HCT116 (cell line): ENCODE data around the gene RAB4A. TPM values are rescaled to one million over a fixed set of nuclear protein-coding genes. Genes with fewer than 3 reads are reported as not detected.
A peak's percentile ranks its signal among the peaks of the same experiment; 100 is the strongest.

Experiments
- ATAC-seq: fragments of 200-7000 bp; cut with Tn5 transposase; 2 replicates; pipeline ENCODE4 v1.9.1; 2020; ENCODE audit warnings: mild to moderate bottlenecking, moderate library complexity
- BruUV-seq: library from RNA; stranded (reverse); fragments of 400-500 nt; replicated peaks from 2 replicates; lab custom pipeline; 2021; lab: Mats Ljungman, UMichigan
- CTCF ChIA-PET: fragments of 300-600 bp; sonication (Branson Sonifier 250); formaldehyde crosslinking; loops from one replicate; lab custom pipeline; 2021; ENCODE audit warnings: antibody characterized with exemption; lab: Charles Lee
- POLR2A ChIA-PET: fragments of 300-600, 350-600 bp; sonication (Branson Sonifier 250); formaldehyde crosslinking; loops from one replicate; lab custom pipeline; 2021; ENCODE audit warnings: antibody characterized with exemption; lab: Charles Lee
- RAD21 ChIA-PET, 2 experiments: fragments of 300-600 bp; sonication (Branson Sonifier 250); formaldehyde crosslinking; loops; one replicate each; lab custom pipeline; 2023; ENCODE audit warnings: low total read pairs in 2 of 2; ENCODE audit not compliant: uncharacterized antibody in 2 of 2, unreplicated experiment in 2 of 2, low non-redundant PET in 1 of 2; lab: Charles Lee
- DNase-seq: peaks from one replicate; pipeline ENCODE4 v3.0.0-alpha.2; 2010; ENCODE audit warnings: low read depth, low spot score
- H2AFZ ChIP-seq: fragments of 200-600 bp; shearing (Covaris generic), sonication (generic); 2 replicates; pipeline ENCODE4 v1.6.1; 2017; ENCODE audit warnings: low read depth, mixed run types, mixed read lengths, antibody characterized with exemption, low read length; ENCODE audit not compliant: poor library complexity, severe bottlenecking
- H3K27ac ChIP-seq: 2 replicates; pipeline ENCODE4 v1.5.1; 2012; ENCODE audit warnings: low read depth, low read length
- H3K27me3 ChIP-seq: fragments of 200-600 bp; sonication (generic); 2 replicates; pipeline ENCODE4 v1.6.1; 2016; ENCODE audit warnings: mixed run types, low read length, mixed read lengths; ENCODE audit not compliant: insufficient read depth
- H3K36me3 ChIP-seq, 2 experiments: fragments of 200-500 bp in 1 of 2; fragments of 200-600 bp in 1 of 2; sonication (Bioruptor generic) in 1 of 2; sonication (generic) in 1 of 2; 2 replicates each; pipeline versions ENCODE4 v1.5.1 to v1.6.1; 2014 to 2016; ENCODE audit warnings: low read length in 2 of 2, inconsistent platforms in 1 of 2, mixed read lengths in 1 of 2, mixed run types in 1 of 2; ENCODE audit not compliant: insufficient read depth in 2 of 2, control insufficient read depth in 1 of 2
- H3K4me1 ChIP-seq, 2 experiments: fragments of 200-600 bp in 1 of 2; sonication (generic) in 1 of 2; 2 replicates each; pipeline versions ENCODE4 v1.5.1 to v1.6.1; 2012 to 2017; ENCODE audit warnings: low read length in 2 of 2, inconsistent platforms in 1 of 2, mild to moderate bottlenecking in 1 of 2, mixed read lengths in 1 of 2, mixed run types in 1 of 2, moderate library complexity in 1 of 2; ENCODE audit not compliant: insufficient read depth in 2 of 2, control insufficient read depth in 1 of 2
- H3K4me2 ChIP-seq: fragments of 200-600 bp; sonication (generic); 2 replicates; pipeline ENCODE4 v1.6.1; 2017; ENCODE audit warnings: mixed run types, low read length, mixed read lengths
- H3K4me3 ChIP-seq, 2 experiments: fragments of 200-600 bp in 1 of 2; sonication (generic) in 1 of 2; replicated peaks in 1 of 2; 2 replicates each; pipeline ENCODE4 v1.5.1; 2011 to 2016; ENCODE audit warnings: low read length in 2 of 2, control low read depth in 1 of 2, low read depth in 1 of 2, mild to moderate bottlenecking in 1 of 2, mixed read lengths in 1 of 2, mixed run types in 1 of 2
- H3K79me2 ChIP-seq: fragments of 200-600 bp; sonication (generic); 2 replicates; pipeline ENCODE4 v1.6.1; 2017; ENCODE audit warnings: mild to moderate bottlenecking, mixed run types, low read length, moderate library complexity, mixed read lengths; ENCODE audit not compliant: insufficient read depth
- H3K9ac ChIP-seq: fragments of 200-600 bp; sonication (generic); 2 replicates; pipeline ENCODE4 v1.6.1; 2016; ENCODE audit warnings: low read length, mixed read lengths
- H3K9me2 ChIP-seq: fragments of 200-600 bp; sonication (generic), shearing (Covaris generic); 2 replicates; pipeline ENCODE4 v1.6.1; 2017; ENCODE audit warnings: mixed run types, mild to moderate bottlenecking, moderate library complexity; ENCODE audit not compliant: insufficient read depth
- H3K9me3 ChIP-seq, 2 experiments: fragments of 200-500 bp in 1 of 2; fragments of 200-600 bp in 1 of 2; sonication (Bioruptor generic) in 1 of 2; sonication (generic) in 1 of 2; 2 replicates each; pipeline ENCODE4 v1.6.1; 2014 to 2017; ENCODE audit warnings: low read length in 2 of 2, mixed read lengths in 2 of 2, inconsistent platforms in 1 of 2, low read depth in 1 of 2, mild to moderate bottlenecking in 1 of 2, mixed run types in 1 of 2, moderate library complexity in 1 of 2; ENCODE audit not compliant: control insufficient read depth in 1 of 2, insufficient read depth in 1 of 2
- H4K20me1 ChIP-seq: fragments of 200-600 bp; sonication (generic), shearing (Covaris generic); 2 replicates; pipeline ENCODE4 v1.6.1; 2017; ENCODE audit warnings: mixed run types, mild to moderate bottlenecking, moderate library complexity; ENCODE audit not compliant: insufficient read depth
- CBX3 ChIP-seq: IDR thresholded peaks from 2 replicates; pipeline ENCODE4 v1.6.1; 2012; ENCODE audit warnings: low read depth
- CEBPB ChIP-seq: IDR thresholded peaks from 2 replicates; pipeline ENCODE4 v1.6.1; 2012; ENCODE audit warnings: low read depth
- ELF1 ChIP-seq: IDR thresholded peaks from 2 replicates; pipeline ENCODE4 v1.6.1; 2012; ENCODE audit warnings: low read depth, borderline replicate concordance
- EZH2 ChIP-seq: fragments of 200-600 bp; sonication (generic); IDR thresholded peaks from 2 replicates; pipeline ENCODE4 v1.6.1; 2017; ENCODE audit warnings: antibody characterized with exemption, mixed run types
- JUND ChIP-seq: IDR thresholded peaks from 2 replicates; pipeline ENCODE4 v1.6.1; 2012
- POLR2AphosphoS5 ChIP-seq: IDR thresholded peaks from 2 replicates; pipeline ENCODE4 v1.6.1; 2011; ENCODE audit warnings: mild to moderate bottlenecking, low read depth, low read length, moderate library complexity
- SP1 ChIP-seq: IDR thresholded peaks from 2 replicates; pipeline ENCODE4 v1.6.1; 2012; ENCODE audit warnings: low read depth
- TCF7L2 ChIP-seq: IDR thresholded peaks from 2 replicates; pipeline ENCODE4 v1.7.0; 2011; ENCODE audit warnings: borderline replicate concordance, inconsistent platforms; ENCODE audit not compliant: insufficient read depth, insufficient read length; ENCODE audit errors: extremely low read depth
- YY1 ChIP-seq: IDR thresholded peaks from 2 replicates; pipeline ENCODE4 v1.6.1; 2011; ENCODE audit warnings: low read length, low read depth, moderate library complexity, mild to moderate bottlenecking; ENCODE audit not compliant: insufficient replicate concordance; ENCODE audit errors: extremely low read depth
- ZFX ChIP-seq: fragments of 450-650 bp; IDR thresholded peaks from 2 replicates; pipeline ENCODE4 v1.6.1; 2017
- intact Hi-C: fragments of 100-400 bp; cut with micrococcal nuclease; formaldehyde crosslinking; loops from 2 replicates; pipeline ENCODE4 v1.10.0; 2022
- total RNA-seq: library from RNA; stranded (reverse); gene quantifications from one replicate; pipeline ENCODE4 v1.2.1, GENCODE V29; 2021; ENCODE audit not compliant: unreplicated experiment
- TF ChIP-seq, protein P1 (sequence below): IDR thresholded peaks from 2 replicates; pipeline ENCODE4 v1.6.1; 2011; ENCODE audit warnings: mild to moderate bottlenecking, low read length, moderate library complexity; ENCODE audit not compliant: insufficient replicate concordance; ENCODE audit errors: extremely low read depth

RAB4A gene
- total RNA-seq, 1 experiment from 2014 or later = 101 TPM

DNA sequence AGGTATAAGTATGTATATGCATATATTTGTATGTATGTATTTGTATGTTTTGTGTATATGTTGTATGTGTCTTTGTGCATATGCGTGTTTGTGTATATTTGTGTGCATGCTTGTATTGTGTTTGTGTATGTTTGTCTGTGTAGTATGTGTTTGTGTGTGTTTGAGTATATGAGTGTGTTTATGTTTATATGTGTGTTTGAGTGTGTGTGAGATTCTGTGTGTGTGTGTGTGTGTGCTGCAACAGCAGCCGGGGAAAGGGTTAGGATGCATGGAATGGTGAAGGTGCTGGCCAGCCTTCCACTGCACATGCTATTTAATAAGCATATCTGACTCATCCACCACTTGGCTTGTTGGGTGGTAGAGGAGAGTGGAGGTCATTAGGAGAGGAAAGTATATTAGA is 46.6 kb upstream of the RAB4A start:
- intact Hi-C loops = loop anchor here (10.0 kb wide), 1 partner anchor 390 kb away; no protein-coding TSS in a partner anchor

GRCh38 chr1:229225331-229225782 is 45.6 kb upstream of the RAB4A start:
- H3K4me2 ChIP-seq = peak overlapping the region; percentile 31; the same call in 1 of the 2 replicates
- H3K79me2 ChIP-seq = no peaks in the 10 kb centered on the region
- no peaks in the 10 kb centered on the region for H3K9me2 ChIP-seq
- no peaks in the 10 kb centered on the region for H3K9me3 ChIP-seq
- intact Hi-C loops = loop anchor here (10.0 kb wide), 1 partner anchor 391 kb away; no protein-coding TSS in a partner anchor
- no peak overlapping the region for H3K4me3 ChIP-seq
- H3K4me1 ChIP-seq = peaks cover 62 to 79% of the 10 kb centered on the region in 2 experiments
- peak overlapping the region; percentile 10; the same call in 1 of the 2 replicates for H3K27ac ChIP-seq
- DNase-seq (no peak), ATAC-seq (peak; percentile 60)
- no peaks in the 10 kb centered on the region for H3K27me3 ChIP-seq
- no peak overlapping the region for H2AFZ ChIP-seq
- no peaks in the 10 kb centered on the region for H4K20me1 ChIP-seq
- TF ChIP-seq CEBPB (no peak), TCF7L2 (peak; percentile 42), POLR2AphosphoS5 (no peak), YY1 (no peak), ELF1 (no peak), ZFX (no peak)
- TF ChIP-seq, protein P1, sequence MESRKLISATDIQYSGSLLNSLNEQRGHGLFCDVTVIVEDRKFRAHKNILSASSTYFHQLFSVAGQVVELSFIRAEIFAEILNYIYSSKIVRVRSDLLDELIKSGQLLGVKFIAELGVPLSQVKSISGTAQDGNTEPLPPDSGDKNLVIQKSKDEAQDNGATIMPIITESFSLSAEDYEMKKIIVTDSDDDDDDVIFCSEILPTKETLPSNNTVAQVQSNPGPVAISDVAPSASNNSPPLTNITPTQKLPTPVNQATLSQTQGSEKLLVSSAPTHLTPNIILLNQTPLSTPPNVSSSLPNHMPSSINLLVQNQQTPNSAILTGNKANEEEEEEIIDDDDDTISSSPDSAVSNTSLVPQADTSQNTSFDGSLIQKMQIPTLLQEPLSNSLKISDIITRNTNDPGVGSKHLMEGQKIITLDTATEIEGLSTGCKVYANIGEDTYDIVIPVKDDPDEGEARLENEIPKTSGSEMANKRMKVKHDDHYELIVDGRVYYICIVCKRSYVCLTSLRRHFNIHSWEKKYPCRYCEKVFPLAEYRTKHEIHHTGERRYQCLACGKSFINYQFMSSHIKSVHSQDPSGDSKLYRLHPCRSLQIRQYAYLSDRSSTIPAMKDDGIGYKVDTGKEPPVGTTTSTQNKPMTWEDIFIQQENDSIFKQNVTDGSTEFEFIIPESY = no peak
- BruUV-seq = no TSS peak
- ChIA-PET POLR2A (no interaction called here), CTCF (interaction anchor here (1.4 to 3.4 kb wide), 2 partner anchors 533 to 561 kb away, joined by 5 to 18 read pairs; no protein-coding TSS in a partner anchor), RAD21 (interaction anchor here in 1 of 2 experiments (0.7 kb wide), 1 partner anchor 1573 kb away, joined by 3 read pairs; no protein-coding TSS in a partner anchor)
- no peaks in the 10 kb centered on the region for H3K36me3 ChIP-seq
- H3K9ac ChIP-seq = no peak overlapping the region

More for the DNA sequence above, 46.6 kb upstream of the RAB4A start:
- DNase-seq (no peak), ATAC-seq (no peak)
- ChIA-PET CTCF (interaction anchor here (1.4 kb wide), 1 partner anchor 532 kb away, joined by 5 read pairs; no protein-coding TSS in a partner anchor), POLR2A (no interaction called here), RAD21 (interaction anchor here in 1 of 2 experiments (0.6 kb wide), 1 partner anchor 35 kb away, joined by 4 read pairs; no protein-coding TSS in a partner anchor)
- BruUV-seq = no TSS peak
- Histone ChIP-seq H3K27me3 (no peaks in the 10 kb centered on the region), H3K4me3 (no peak overlapping the region), H4K20me1 (no peaks in the 10 kb centered on the region), H2AFZ (no peak overlapping the region), H3K9me2 (no peaks in the 10 kb centered on the region), H3K27ac (no peak overlapping the region), H3K4me2 (peak overlapping the region; percentile 24; the same call in 1 of the 2 replicates), H3K36me3 (no peaks in the 10 kb centered on the region), H3K79me2 (no peaks in the 10 kb centered on the region), H3K9me3 (no peaks in the 10 kb centered on the region), H3K4me1 (peaks cover 51 to 69% of the 10 kb centered on the region in 2 experiments), H3K9ac (no peak overlapping the region)
- TF ChIP-seq CBX3 = no peak
- TF ChIP-seq CEBPB = no peak
- no peak for TF ChIP-seq JUND
- no peak for TF ChIP-seq EZH2
- TF ChIP-seq SP1 = no peak
